ENCODE data around the gene PKNOX2. TPM values are rescaled to one million over a fixed set of nuclear protein-coding genes. Genes with fewer than 3 reads are reported as not detected.

The PKNOX2 gene
- polyA plus RNA-seq, 1 donor: 31.3 TPM

DNA sequence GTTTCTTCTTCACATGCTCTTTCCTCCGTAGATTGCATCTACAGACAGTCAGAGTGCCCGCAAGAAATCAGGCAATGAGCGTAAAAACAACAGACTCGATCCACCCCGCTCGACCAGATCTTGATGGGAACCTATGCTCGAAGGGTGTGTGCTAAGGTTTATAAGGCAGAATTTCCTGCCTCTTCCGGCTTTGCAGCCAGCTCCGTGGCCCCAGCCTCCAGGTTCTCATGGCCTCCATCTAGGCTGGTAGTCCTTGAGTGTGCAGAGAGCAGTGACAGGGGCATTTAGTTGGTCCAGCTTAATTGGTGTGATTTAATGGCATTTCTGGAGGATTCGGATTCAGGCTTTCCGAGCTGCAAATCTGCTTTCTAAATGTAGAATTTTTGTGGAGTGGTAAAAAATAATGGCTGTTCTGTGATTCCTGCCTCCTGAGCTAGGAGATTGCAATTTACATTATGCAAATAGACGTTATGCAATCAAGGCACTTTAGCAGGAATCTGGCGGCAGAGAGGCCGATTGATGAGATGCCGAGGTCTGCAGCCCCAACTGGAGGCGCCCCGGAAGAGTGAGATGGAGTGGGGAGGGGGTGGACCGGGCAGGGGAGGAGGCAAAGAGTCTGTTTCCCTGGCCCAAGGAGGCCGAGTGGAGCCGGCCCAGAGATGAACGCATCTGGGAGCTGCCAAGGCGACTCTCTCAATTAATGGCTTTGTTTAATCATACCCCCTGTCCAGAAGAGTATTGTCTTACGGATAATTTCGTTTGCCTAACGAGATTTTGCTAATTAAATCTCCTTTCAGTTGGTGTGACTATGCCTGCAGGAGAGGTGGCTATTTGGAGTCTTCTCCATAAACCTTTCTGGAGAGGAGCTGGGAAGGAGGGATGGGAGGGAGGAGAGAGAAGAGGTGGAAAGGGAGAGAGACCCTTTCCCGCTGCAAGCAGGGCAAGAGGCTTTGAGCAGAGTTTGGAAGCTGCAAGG is 75.3 kb downstream of the PKNOX2 start:
- no peak for DNase-seq

- DNase-seq: no peak
These were observed 76.6 kb downstream of the PKNOX2 start for GRCh38 chr11:125241104-125241503.

- no peak for DNase-seq
These were observed 77.7 kb downstream of the PKNOX2 start for GRCh38 chr11:125242141-125242775.

- DNase-seq: no peak
These were observed 79.6 kb downstream of the PKNOX2 start for GRCh38 chr11:125244166-125244565.

DNA sequence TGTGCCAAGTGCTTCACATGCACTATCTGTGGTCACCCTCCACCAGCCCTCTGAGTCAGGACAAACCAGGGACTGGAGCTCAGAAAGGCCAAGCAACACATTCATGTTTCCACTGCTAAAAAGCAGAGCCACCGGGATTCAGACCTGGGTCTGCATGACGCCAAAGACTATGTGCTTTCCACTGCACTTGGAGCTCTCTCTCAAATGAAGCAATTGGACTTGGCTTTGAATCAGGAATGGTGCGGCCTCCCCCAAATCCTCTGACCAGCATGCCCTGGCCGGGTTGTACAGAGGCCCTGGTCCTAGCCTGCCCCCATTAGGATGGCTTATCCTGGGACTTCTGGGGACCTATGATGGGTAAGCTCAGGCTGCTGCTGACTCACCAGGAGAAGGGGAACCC is 80.7 kb downstream of the PKNOX2 start:
- DNase-seq: no peak

DNA sequence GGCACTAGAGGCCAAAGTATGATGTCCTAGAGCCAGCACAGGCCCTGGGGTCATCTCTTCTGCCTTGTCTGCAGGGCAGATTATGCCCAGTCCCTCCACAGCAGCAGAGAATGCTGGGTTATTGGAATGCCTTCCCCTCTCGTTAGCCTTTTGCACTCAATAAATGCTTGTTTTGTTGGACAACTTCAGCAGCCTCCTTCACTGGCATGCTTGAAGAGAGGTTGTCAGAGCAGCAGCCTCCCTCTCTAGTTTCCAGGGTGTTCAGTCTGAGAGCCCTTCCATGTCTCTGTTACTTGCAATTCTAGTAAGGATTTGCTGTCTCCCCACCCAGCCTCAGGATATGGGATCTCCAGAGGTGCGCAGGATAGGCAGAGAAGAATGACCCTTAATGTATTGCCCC is 82.9 kb downstream of the PKNOX2 start:
- DNase-seq: no peak

DNA sequence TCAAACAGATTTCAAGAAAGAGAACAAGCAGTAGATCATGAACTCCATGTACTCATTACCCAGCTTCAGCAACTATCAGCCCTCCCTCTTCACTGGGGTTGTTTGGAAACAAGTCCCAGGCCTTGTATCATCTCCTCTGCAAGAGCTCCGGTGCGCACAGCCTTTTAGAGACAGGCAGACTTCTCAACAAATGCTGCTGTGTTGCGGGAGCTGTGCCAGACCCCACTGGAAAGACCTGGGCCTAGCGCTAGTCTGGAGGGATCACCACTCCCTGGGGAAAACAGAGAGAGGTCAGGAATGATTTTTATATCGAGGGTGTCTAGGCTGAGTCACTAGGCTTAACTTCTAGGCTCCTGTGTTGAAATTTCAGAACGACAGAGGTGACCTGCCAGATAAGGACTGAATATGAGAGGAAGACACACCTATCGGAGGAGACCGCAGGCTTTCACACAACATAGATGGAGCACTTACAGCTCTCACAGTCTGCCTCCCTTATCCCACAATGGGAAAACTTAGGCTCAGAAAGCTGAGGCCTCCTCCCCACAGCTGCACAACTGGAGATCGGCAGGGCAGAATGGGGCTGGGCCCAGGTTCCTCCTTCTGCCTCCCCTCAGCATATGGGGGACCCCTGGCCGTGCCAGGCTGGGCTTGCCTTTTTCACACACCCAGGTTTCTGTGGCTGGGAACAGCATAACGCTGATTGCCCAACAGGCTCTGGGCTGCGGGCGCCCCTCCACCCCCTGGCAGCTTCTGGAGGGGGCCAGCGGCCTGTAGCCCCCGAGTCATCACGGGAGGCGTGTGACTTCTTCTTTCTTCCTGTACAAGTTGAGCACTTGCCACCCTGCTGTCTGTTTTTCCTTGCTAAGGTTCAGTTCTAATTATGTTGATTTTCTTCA is 86.0 kb downstream of the PKNOX2 start:
- no peak for DNase-seq

- no peak for DNase-seq
These were observed 86.6 kb downstream of the PKNOX2 start for GRCh38 chr11:125251214-125251545.

GRCh38 chr11:125251956-125252355 is 87.4 kb downstream of the PKNOX2 start:
- no peak for DNase-seq

- DNase-seq: no peak
These were observed 88.7 kb downstream of the PKNOX2 start for GRCh38 chr11:125253289-125253688.

- no peak for DNase-seq
These were observed 89.4 kb downstream of the PKNOX2 start for GRCh38 chr11:125253795-125254525.

DNA sequence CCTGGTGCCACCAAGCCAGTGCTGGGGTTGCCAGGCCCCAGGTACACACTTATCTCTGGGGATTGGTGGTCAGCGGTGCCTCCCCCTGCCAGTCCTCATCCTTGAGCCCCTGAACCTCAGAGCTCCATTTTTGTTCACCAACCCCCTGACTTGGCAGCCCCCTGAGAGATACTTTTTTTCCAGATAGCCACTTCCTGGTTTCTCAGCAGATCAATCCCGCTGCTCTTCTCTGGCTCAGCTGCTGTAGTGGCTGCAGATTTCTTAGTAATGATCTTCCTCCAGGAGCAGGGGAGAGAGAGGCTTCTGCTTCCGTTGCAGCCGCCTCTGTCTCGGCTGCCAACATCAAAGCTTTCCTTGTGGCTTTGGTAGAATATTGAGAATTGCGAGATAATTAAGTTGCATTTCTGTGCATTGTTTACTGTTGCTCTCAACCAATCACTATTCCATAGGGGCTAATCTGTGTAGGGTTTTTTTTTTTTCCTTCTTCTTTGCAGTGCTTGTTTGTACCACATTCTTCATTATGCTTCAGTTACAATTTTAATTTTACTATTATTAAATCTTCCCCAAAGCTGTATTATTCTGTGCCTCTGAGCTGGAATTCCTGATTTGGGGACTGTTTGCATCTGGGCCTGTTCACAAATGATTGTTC is 92.1 kb downstream of the PKNOX2 start:
- peak; percentile 40 for DNase-seq

- DNase-seq: no peak
These were observed 92.6 kb downstream of the PKNOX2 start for GRCh38 chr11:125257190-125257579.

- DNase-seq: no peak
These were observed 93.2 kb downstream of the PKNOX2 start for GRCh38 chr11:125257751-125258150.

GRCh38 chr11:125258291-125259032 is 93.9 kb downstream of the PKNOX2 start:
- no peak for DNase-seq

DNA sequence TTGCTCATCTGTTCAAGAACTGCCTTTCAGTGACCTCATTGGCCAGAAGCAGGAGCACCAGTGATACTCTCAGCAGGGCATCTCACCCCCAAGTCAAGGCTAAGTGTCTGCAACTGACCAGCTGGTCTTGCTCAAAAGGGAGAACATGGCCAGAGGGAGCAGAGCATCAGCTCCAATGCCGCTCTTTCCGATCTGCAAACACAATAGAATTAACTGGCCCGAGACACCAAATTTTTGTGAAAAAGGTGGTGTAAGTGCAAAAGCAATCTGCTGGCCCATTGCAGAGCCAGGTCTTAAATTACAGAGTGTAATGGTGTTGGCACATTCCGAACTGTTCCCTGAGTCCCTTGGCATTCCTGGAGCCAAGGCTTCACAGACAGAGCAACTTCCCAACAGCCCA is 97.0 kb downstream of the PKNOX2 start:
- DNase-seq: no peak

DNA sequence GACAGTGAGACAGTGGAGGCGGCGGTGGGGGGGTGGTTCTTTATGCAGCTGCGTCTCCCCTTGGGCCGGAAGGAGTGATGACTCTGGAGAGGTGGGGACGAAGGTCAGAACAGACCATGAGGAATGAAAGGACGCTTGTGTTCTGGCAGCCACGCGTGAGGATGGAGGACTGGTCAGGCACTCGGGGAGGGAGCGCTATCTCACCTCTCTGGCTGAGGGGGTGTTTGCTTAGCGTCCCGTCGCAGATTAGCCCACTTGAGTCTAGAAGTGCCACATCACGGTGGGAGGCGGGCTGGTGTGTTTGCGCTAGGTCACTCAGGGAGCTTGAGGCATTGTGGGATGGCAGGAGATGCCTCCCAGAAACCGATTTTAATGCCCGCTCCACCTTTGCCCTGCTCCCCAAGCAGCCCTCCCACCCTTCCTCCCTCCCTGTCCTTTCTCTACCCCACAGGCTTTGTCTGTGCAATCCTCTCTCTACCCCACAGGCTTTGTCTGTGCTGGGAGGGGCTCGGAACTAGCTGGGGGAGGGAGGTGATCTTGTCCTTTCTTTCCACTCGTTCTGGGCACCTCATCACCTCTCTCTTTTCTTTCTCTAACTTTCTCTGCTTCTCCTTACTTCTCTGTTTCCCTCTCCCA is 97.8 kb downstream of the PKNOX2 start:
- no peak for DNase-seq

DNA sequence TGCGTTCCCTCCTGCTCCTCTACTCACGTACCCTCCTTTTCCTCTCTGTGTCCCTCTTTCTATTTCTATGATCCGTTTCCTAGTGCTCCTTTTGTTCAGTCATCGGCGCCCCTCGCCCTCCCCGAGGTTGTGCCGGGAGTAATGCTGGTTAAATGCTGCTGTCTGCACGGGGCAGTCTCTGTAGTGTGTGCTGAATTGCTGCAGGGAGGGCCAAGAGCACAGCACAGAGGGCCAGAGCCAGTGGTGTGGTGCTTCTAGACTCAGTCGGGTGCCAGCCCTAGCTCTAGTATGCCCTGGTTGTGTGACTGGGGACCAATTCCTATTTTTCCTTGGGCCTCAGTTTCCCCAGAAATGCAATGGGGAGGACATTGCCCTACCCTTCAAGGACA is 98.3 kb downstream of the PKNOX2 start:
- no peak for DNase-seq

GRCh38 chr11:125263268-125263790 is 98.8 kb downstream of the PKNOX2 start:
- DNase-seq: peak; percentile 86
